HepG2 (cell line): ENCODE measurements around the gene NYNRIN.

Source experiments
- CTCF ChIP-seq: sonication (generic); formaldehyde crosslinking; IDR thresholded peaks from 2 replicates; pipeline ENCODE4 v1.5.0; 2020; ENCODE audit warnings: mild to moderate bottlenecking, missing genetic modification reagents, moderate library complexity
- HNRNPK ChIP-seq: fragments of 200-400 bp; formaldehyde crosslinking; IDR thresholded peaks from 2 replicates; pipeline ENCODE4 v1.6.1; 2018; ENCODE audit warnings: low read length, low read depth, moderate library complexity, mild to moderate bottlenecking; ENCODE audit not compliant: poor library complexity, severe bottlenecking
- TBX2 ChIP-seq: sonication (generic); formaldehyde crosslinking; IDR thresholded peaks from 2 replicates; pipeline ENCODE4 v1.5.0; 2020; ENCODE audit warnings: missing genetic modification reagents, mild to moderate bottlenecking, borderline replicate concordance

- TF ChIP-seq TBX2 (CRISPR knock-in tag) (no peak), CTCF (CRISPR knock-in tag) (no peak), HNRNPK (no peak)
These were observed 64.4 kb downstream of the NYNRIN start for GRCh38 chr14:24463017-24463883.
